GM23248 (cell line): Measurements from ENCODE around the gene HMGCR. TPM values are rescaled to one million over a fixed set of nuclear protein-coding genes. Genes with fewer than 3 reads are reported as not detected.
"Not testable (repeated sequence)": the region's sequence is repeated elsewhere in the genome, so short reads cannot be mapped to it uniquely, and the experiment has no call there.

Source experiments
- DNase-seq: peaks from one replicate; pipeline ENCODE4 v3.0.0-alpha.2; 2015
- H2AFZ ChIP-seq: fragments of 200-600 bp; sonication (generic); 2 replicates; pipeline ENCODE4 v1.6.1; 2016; ENCODE audit warnings: antibody characterized with exemption
- H3F3A ChIP-seq: fragments of 200-600 bp; sonication (generic); 2 replicates; pipeline ENCODE4 v1.6.1; 2016; ENCODE audit warnings: mild to moderate bottlenecking, antibody characterized with exemption, mixed run types; ENCODE audit not compliant: insufficient read depth
- H3K27ac ChIP-seq: fragments of 200-600 bp; sonication (generic); 2 replicates; pipeline ENCODE4 v1.5.1; 2016; ENCODE audit warnings: mild to moderate bottlenecking
- H3K27me3 ChIP-seq: fragments of 200-600 bp; sonication (generic); replicated peaks from 2 replicates; pipeline ENCODE4 v1.6.1; 2016; ENCODE audit warnings: mild to moderate bottlenecking; ENCODE audit not compliant: insufficient read depth
- H3K36me3 ChIP-seq: fragments of 200-600 bp; sonication (generic); 2 replicates; pipeline ENCODE4 v1.6.1; 2016; ENCODE audit warnings: low read depth, mild to moderate bottlenecking
- H3K4me1 ChIP-seq: fragments of 200-600 bp; sonication (generic); 2 replicates; pipeline ENCODE4 v1.6.1; 2016; ENCODE audit warnings: mild to moderate bottlenecking; ENCODE audit not compliant: insufficient read depth
- H3K4me2 ChIP-seq: fragments of 200-600 bp; sonication (generic); one replicate; pipeline ENCODE4 v1.6.1; 2016; ENCODE audit warnings: mild to moderate bottlenecking; ENCODE audit not compliant: unreplicated experiment
- H3K4me3 ChIP-seq: fragments of 200-600 bp; sonication (generic); 2 replicates; pipeline ENCODE4 v1.5.1; 2016; ENCODE audit warnings: mild to moderate bottlenecking
- H3K79me2 ChIP-seq: fragments of 200-600 bp; sonication (generic); 2 replicates; pipeline ENCODE4 v1.6.1; 2016; ENCODE audit warnings: mild to moderate bottlenecking; ENCODE audit not compliant: insufficient read depth
- H3K9ac ChIP-seq: fragments of 200-600 bp; sonication (generic); 2 replicates; pipeline ENCODE4 v1.6.1; 2016; ENCODE audit warnings: mild to moderate bottlenecking
- H3K9me2 ChIP-seq: fragments of 200-600 bp; sonication (generic); 2 replicates; pipeline ENCODE4 v1.6.1; 2016; ENCODE audit warnings: mixed run types, mild to moderate bottlenecking, moderate library complexity; ENCODE audit not compliant: insufficient read depth
- H3K9me3 ChIP-seq: fragments of 200-600 bp; sonication (generic); one replicate; pipeline ENCODE4 v1.6.1; 2017; ENCODE audit warnings: low read depth
- H4K20me1 ChIP-seq: fragments of 200-600 bp; sonication (generic); 2 replicates; pipeline ENCODE4 v1.6.0; 2016; ENCODE audit not compliant: insufficient read depth
- EZH2 ChIP-seq: fragments of 200-600 bp; sonication (generic); IDR thresholded peaks from 2 replicates; pipeline ENCODE4 v1.6.1; 2018; ENCODE audit warnings: antibody characterized with exemption, mild to moderate bottlenecking; ENCODE audit not compliant: insufficient read depth, poor library complexity, severe bottlenecking
- EZH2phosphoT487 ChIP-seq: fragments of 200-600 bp; sonication (generic); IDR thresholded peaks from 2 replicates; pipeline ENCODE4 v1.6.1; 2018; ENCODE audit warnings: antibody characterized with exemption, moderate library complexity, mild to moderate bottlenecking, low read depth; ENCODE audit not compliant: insufficient read depth
- WGBS, 2 experiments: methylation state at CpG; one replicate each; pipeline ENCODE4 v1.1.6; 2015 to 2017; ENCODE audit warnings: low lambda C conversion rate in 2 of 2, low coverage in 1 of 2; ENCODE audit errors: missing lambda C conversion rate in 2 of 2; 5-methylcytosine and 5-hydroxymethylcytosine counted together
- in situ Hi-C: fragments of 300-500 bp; cut with MboI; formaldehyde crosslinking; loops from 2 replicates; pipeline ENCODE4 v1.15.0; 2020
- polyA plus RNA-seq: library from polyadenylated mRNA; unstranded; fragments of >200 nt; fragmentation: Nextera tagmentation; extraction: Ambion mirVana; gene quantifications from 2 replicates; pipeline ENCODE4 v1.2.1, GENCODE V29; 2016
- total RNA-seq: library from RNA; depleted of rRNA; stranded (reverse); fragments of >200 nt; shearing (Covaris generic); gene quantifications from 2 replicates; pipeline ENCODE4 v1.2.3, GENCODE V29; 2014

Gene HMGCR
- total and polyA plus RNA-seq, 2 experiments from 2014 or later: 14.4 to 34.0 TPM

DNA sequence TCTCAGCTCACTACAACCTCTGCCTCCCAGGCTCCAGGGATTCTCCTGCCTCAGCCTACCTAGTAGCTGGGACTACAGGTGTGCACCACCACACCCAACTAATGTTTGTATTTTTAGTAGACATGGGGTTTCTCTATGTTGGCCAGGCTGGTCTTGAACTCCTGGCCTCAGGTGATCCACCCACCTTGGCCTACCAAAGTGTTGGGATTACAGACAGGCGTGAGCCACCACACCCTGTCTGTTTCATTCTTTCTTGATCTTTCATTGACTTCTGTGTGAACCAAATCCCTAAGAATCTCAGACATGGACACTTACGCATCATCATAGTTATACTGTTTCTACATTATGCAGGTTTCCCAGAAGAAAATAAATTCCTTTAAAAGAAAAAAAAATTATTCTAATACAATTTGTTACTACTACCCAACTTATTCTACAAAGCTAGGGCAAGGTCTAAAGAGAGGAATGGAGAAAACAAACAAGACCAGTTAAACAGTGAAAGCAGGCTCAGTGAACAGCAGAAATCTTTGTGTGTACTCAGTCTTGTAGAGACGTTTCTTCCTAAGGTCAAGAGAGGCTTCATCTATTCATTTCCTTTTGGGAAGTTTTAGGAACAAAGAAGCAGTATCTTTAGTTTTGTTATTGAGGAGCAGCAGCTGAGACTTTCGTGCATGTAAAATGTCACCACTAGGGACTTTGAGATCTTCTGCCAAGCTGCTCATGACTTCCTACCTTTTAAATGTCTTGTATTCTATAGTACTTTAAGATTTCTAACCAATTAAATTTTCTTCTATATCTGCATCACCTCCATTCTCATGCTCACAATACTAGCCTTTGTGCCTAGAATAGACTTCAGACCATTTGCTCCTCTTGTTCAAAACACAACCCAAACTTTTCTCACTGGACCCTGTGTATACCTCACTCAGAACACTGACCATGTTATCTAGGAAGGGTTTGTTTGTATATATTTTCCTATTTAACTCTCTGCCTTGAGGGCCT lies 5.6 kb upstream of the HMGCR start:
- H2AFZ ChIP-seq: no peak overlapping the region
- no peaks in the 10 kb centered on the region for H4K20me1 ChIP-seq
- peaks cover 4% of the 10 kb centered on the region; the same call in 1 of the 2 replicates for H3K4me1 ChIP-seq
- H3K36me3 ChIP-seq: no peaks in the 10 kb centered on the region
- in situ Hi-C loops: no loop called here
- H3K9me3 ChIP-seq: no peaks in the 10 kb centered on the region
- 63 to 72% methylated on average over 4 of the region's 4 CpGs for WGBS, 2 experiments
- H3K9me2 ChIP-seq: no peaks in the 10 kb centered on the region
- H3K79me2 ChIP-seq: no peaks in the 10 kb centered on the region
- no peak overlapping the region for H3K9ac ChIP-seq
- H3K27me3 ChIP-seq: no peaks in the 10 kb centered on the region
- no peak for TF ChIP-seq EZH2phosphoT487
- no peak for TF ChIP-seq EZH2
- peaks cover 6% of the 10 kb centered on the region; the same call in 1 of the 2 replicates for H3F3A ChIP-seq
- no peak overlapping the region for H3K4me3 ChIP-seq
- no peak overlapping the region for H3K27ac ChIP-seq
- no peak for DNase-seq
- no peak overlapping the region for H3K4me2 ChIP-seq

- 95 to 96% methylated on average over 8 to 21 of the region's 23 CpGs for WGBS, 2 experiments
- H2AFZ ChIP-seq, H3K4me3 ChIP-seq, H4K20me1 ChIP-seq, H3K27me3 ChIP-seq, H3K4me1 ChIP-seq, H3K4me2 ChIP-seq, H3F3A ChIP-seq, DNase-seq, H3K9ac ChIP-seq, H3K9me3 ChIP-seq, H3K36me3 ChIP-seq, in situ Hi-C loops, H3K9me2 ChIP-seq, H3K27ac ChIP-seq: not testable (repeated sequence)
- peaks cover 16% of the 10 kb centered on the region for H3K79me2 ChIP-seq
These were observed 3.3 kb upstream of the HMGCR start for GRCh38 chr5:75333759-75334158.

GRCh38 chr5:75334413-75334812 lies 2.6 kb upstream of the HMGCR start:
- H3K79me2 ChIP-seq: peaks cover 22% of the 10 kb centered on the region
- H3K9ac ChIP-seq, H3K4me2 ChIP-seq, H2AFZ ChIP-seq, H3K4me3 ChIP-seq, H4K20me1 ChIP-seq, H3K9me3 ChIP-seq, H3K27ac ChIP-seq, in situ Hi-C loops, H3K36me3 ChIP-seq, DNase-seq, H3F3A ChIP-seq, H3K27me3 ChIP-seq, H3K9me2 ChIP-seq: not testable (repeated sequence)
- H3K4me1 ChIP-seq: peaks cover 10% of the 10 kb centered on the region; the same call in 1 of the 2 replicates
- WGBS, 2 experiments: 78 to 84% methylated on average over 10 of the region's 10 CpGs

- H3K36me3 ChIP-seq: no peaks in the 10 kb centered on the region
- peaks cover 18% of the 10 kb centered on the region for H3K4me1 ChIP-seq
- in situ Hi-C loops: no loop called here
- H3K27me3 ChIP-seq: no peaks in the 10 kb centered on the region
- 79 to 92% methylated on average over 2 of the region's 2 CpGs for WGBS, 2 experiments
- H4K20me1 ChIP-seq: no peaks in the 10 kb centered on the region
- H3K9me3 ChIP-seq: no peaks in the 10 kb centered on the region
- no peak overlapping the region for H3K4me3 ChIP-seq
- no peak overlapping the region for H3K27ac ChIP-seq
- peaks cover 7% of the 10 kb centered on the region; the same call in 1 of the 2 replicates for H3F3A ChIP-seq
- TF ChIP-seq EZH2phosphoT487 (no peak), EZH2 (no peak)
- DNase-seq: no peak
- H2AFZ ChIP-seq: peak overlapping the region; percentile 88; the same call in 1 of the 2 replicates
- H3K9ac ChIP-seq: no peak overlapping the region; the same call in 1 of the 2 replicates
- H3K4me2 ChIP-seq: no peak overlapping the region
- H3K9me2 ChIP-seq: no peaks in the 10 kb centered on the region
- H3K79me2 ChIP-seq: peaks cover 33% of the 10 kb centered on the region
These were observed 1.5 kb upstream of the HMGCR start for GRCh38 chr5:75335486-75335885.
